Ureter (tissue), 1 donor: ENCODE data around the gene NCR3LG1. TPM values are rescaled to one million over a fixed set of nuclear protein-coding genes. Genes with fewer than 3 reads are reported as not detected.

Experiments
- DNase-seq: peaks from one replicate; pipeline ENCODE4 v3.0.0-alpha.2; 2020; ENCODE audit warnings: low spot score
- total RNA-seq: library from RNA; stranded (reverse); gene quantifications from one replicate; pipeline ENCODE4 v1.2.4, GENCODE V29; 2023
- donor health status: DM: yes; HTN: yes; CAD: no.

NCR3LG1 gene
- total RNA-seq, 1 donor from 2014 or later, result 3.4 TPM

GRCh38 chr11:17369684-17370243 is 18.2 kb downstream of the NCR3LG1 start:
- DNase-seq, result no peak

- DNase-seq, result no peak
These were observed 20.0 kb downstream of the NCR3LG1 start for GRCh38 chr11:17371614-17372013.

- DNase-seq, result no peak
These were observed 23.9 kb downstream of the NCR3LG1 start for GRCh38 chr11:17375547-17375946.

GRCh38 chr11:17376493-17376892 is 24.9 kb downstream of the NCR3LG1 start:
- no peak for DNase-seq

- DNase-seq, result no peak
These were observed 27.1 kb downstream of the NCR3LG1 start for GRCh38 chr11:17378655-17379054.

GRCh38 chr11:17379383-17380180 is 28.0 kb downstream of the NCR3LG1 start:
- no peak for DNase-seq

- no peak for DNase-seq
These were observed 29.6 kb downstream of the NCR3LG1 start for GRCh38 chr11:17381156-17381555.

GRCh38 chr11:17382046-17382728 is 30.6 kb downstream of the NCR3LG1 start:
- no peak for DNase-seq

- no peak for DNase-seq
These were observed 31.9 kb downstream of the NCR3LG1 start for GRCh38 chr11:17383461-17383860.

GRCh38 chr11:17384002-17384511 is 32.5 kb downstream of the NCR3LG1 start:
- DNase-seq, result peak; percentile 79

- DNase-seq, result no peak
These were observed 33.9 kb downstream of the NCR3LG1 start for GRCh38 chr11:17385492-17385891.

- no peak for DNase-seq
These were observed 34.3 kb downstream of the NCR3LG1 start for GRCh38 chr11:17385926-17386325.

GRCh38 chr11:17386331-17387084 is 34.9 kb downstream of the NCR3LG1 start:
- peak; percentile 77 for DNase-seq

- DNase-seq, result no peak
These were observed 35.7 kb downstream of the NCR3LG1 start for GRCh38 chr11:17387254-17387653.

GRCh38 chr11:17387811-17388210 is 36.2 kb downstream of the NCR3LG1 start:
- no peak for DNase-seq

GRCh38 chr11:17388609-17389210 is 37.1 kb downstream of the NCR3LG1 start, which contains the start of gene KCNJ11:
KCNJ11 (minus strand) TSS chr11:17388659; CDS start chr11:17388091, 568 bp downstream.
- no peak for DNase-seq

- DNase-seq, result peak; percentile 80
These were observed 37.8 kb downstream of the NCR3LG1 start for GRCh38 chr11:17389211-17389956.

GRCh38 chr11:17389957-17390649 is 38.5 kb downstream of the NCR3LG1 start:
- DNase-seq, result no peak

- DNase-seq, result no peak
These were observed 40.1 kb downstream of the NCR3LG1 start for GRCh38 chr11:17391493-17392355.
